HepG2 (cell line): ENCODE results near the gene KIAA0930. TPM values are rescaled to one million over a fixed set of nuclear protein-coding genes. Genes with fewer than 3 reads are reported as not detected.
A peak's percentile ranks its signal among the peaks of the same experiment; 100 is the strongest.

ENCODE experiments used
- AGO1 ChIP-seq: fragments of 200-400 bp; formaldehyde crosslinking; IDR thresholded peaks from 2 replicates; pipeline ENCODE4 v1.6.1; 2017; ENCODE audit warnings: mild to moderate bottlenecking, low read depth, low read length, moderate library complexity; ENCODE audit not compliant: poor library complexity, severe bottlenecking
- ARNT2 ChIP-seq: sonication (generic); formaldehyde crosslinking; IDR thresholded peaks from 2 replicates; pipeline ENCODE4 v1.8.0; 2022; ENCODE audit warnings: mild to moderate bottlenecking, low read depth, missing genetic modification reagents, moderate library complexity
- ERF ChIP-seq: IDR thresholded peaks from 2 replicates; pipeline ENCODE4 v1.6.1; 2018; ENCODE audit warnings: missing biosample characterization, missing genetic modification reagents
- FOXA1 ChIP-seq, 2 experiments: fragments of 450-650 bp in 1 of 2; sonication (generic) in 1 of 2; formaldehyde crosslinking in 1 of 2; IDR thresholded peaks; 2 replicates each; pipeline versions ENCODE4 v1.4.0 to v1.6.1; 2016 to 2020; ENCODE audit warnings: missing genetic modification reagents in 1 of 2
- GABPA ChIP-seq, 2 experiments: IDR thresholded peaks; 2 replicates each; pipeline ENCODE4 v1.6.1; 2011 to 2016; ENCODE audit warnings: low read depth in 2 of 2, low read length in 1 of 2, missing biosample characterization in 1 of 2, missing genetic modification characterization in 1 of 2
- HDAC1 ChIP-seq: sonication (generic); formaldehyde crosslinking; IDR thresholded peaks from 2 replicates; pipeline ENCODE4 v1.5.1; 2020; ENCODE audit warnings: mild to moderate bottlenecking, missing genetic modification reagents
- MIER2 ChIP-seq: IDR thresholded peaks from 2 replicates; pipeline ENCODE4 v1.6.1; 2016; ENCODE audit warnings: missing biosample characterization, missing genetic modification reagents
- RFXAP ChIP-seq: sonication (generic); formaldehyde crosslinking; IDR thresholded peaks from 2 replicates; pipeline ENCODE4 v1.4.0; 2020; ENCODE audit warnings: missing genetic modification reagents, borderline replicate concordance
- SP5 ChIP-seq: IDR thresholded peaks from 2 replicates; pipeline ENCODE4 v1.6.1; 2016; ENCODE audit warnings: low read depth, borderline replicate concordance
- TCF7 ChIP-seq: sonication (generic); IDR thresholded peaks from 2 replicates; pipeline ENCODE4 v1.6.1; 2016; ENCODE audit warnings: antibody characterized with exemption, low read depth
- TGIF2 ChIP-seq: IDR thresholded peaks from 2 replicates; pipeline ENCODE4 v1.6.1; 2016; ENCODE audit warnings: control low read depth, missing compliant biosample characterization
- THYN1 ChIP-seq: sonication (generic); formaldehyde crosslinking; IDR thresholded peaks from 2 replicates; pipeline ENCODE4 v1.8.1; 2023; ENCODE audit warnings: low read depth, mild to moderate bottlenecking, moderate library complexity, missing genetic modification reagents, borderline replicate concordance
- ZMYM2 ChIP-seq: sonication (generic); formaldehyde crosslinking; IDR thresholded peaks from 2 replicates; pipeline ENCODE4 v1.8.0; 2022; ENCODE audit warnings: mild to moderate bottlenecking, missing genetic modification reagents
- ZNF225 ChIP-seq: sonication (generic); formaldehyde crosslinking; IDR thresholded peaks from 2 replicates; pipeline ENCODE4 v1.4.0; 2020; ENCODE audit warnings: mild to moderate bottlenecking, missing genetic modification reagents
- ZNF251 ChIP-seq: sonication (generic); formaldehyde crosslinking; IDR thresholded peaks from 2 replicates; pipeline ENCODE4 v1.9.0; 2021; ENCODE audit warnings: mild to moderate bottlenecking, missing genetic modification reagents
- ZNF34 ChIP-seq: sonication (generic); formaldehyde crosslinking; IDR thresholded peaks from 2 replicates; pipeline ENCODE4 v1.4.0; 2020; ENCODE audit warnings: mild to moderate bottlenecking, missing genetic modification reagents, borderline replicate concordance
- ZNF441 ChIP-seq: sonication (generic); formaldehyde crosslinking; IDR thresholded peaks from 2 replicates; pipeline ENCODE4 v1.7.0; 2021; ENCODE audit warnings: missing genetic modification reagents, borderline replicate concordance
- ZNF530 ChIP-seq: sonication (generic); formaldehyde crosslinking; IDR thresholded peaks from 2 replicates; pipeline ENCODE4 v1.5.0; 2020; ENCODE audit warnings: low read depth, mild to moderate bottlenecking, missing genetic modification reagents
- ZNF629 ChIP-seq: sonication (generic); formaldehyde crosslinking; conservative IDR thresholded peaks from 2 replicates; pipeline ENCODE4 v1.5.0; 2020; ENCODE audit warnings: missing genetic modification reagents
- ZNF674 ChIP-seq: sonication (generic); formaldehyde crosslinking; IDR thresholded peaks from 2 replicates; pipeline ENCODE4 v1.5.0; 2020; ENCODE audit warnings: low read depth, mild to moderate bottlenecking, missing genetic modification reagents
- ZNF747 ChIP-seq: sonication (generic); formaldehyde crosslinking; IDR thresholded peaks from 2 replicates; pipeline ENCODE4 v1.8.1; 2023; ENCODE audit warnings: missing genetic modification reagents, mild to moderate bottlenecking, borderline replicate concordance
- ZNF883 ChIP-seq: sonication (generic); formaldehyde crosslinking; IDR thresholded peaks from 2 replicates; pipeline ENCODE4 v1.5.1; 2020; ENCODE audit warnings: mild to moderate bottlenecking, missing genetic modification reagents; ENCODE audit errors: not compliant biosample characterization
- ZSCAN31 ChIP-seq: sonication (generic); formaldehyde crosslinking; IDR thresholded peaks from 2 replicates; pipeline ENCODE4 v1.5.0; 2020; ENCODE audit warnings: low read depth, mild to moderate bottlenecking, missing genetic modification reagents
- polyA plus RNA-seq, 8 experiments: library from polyadenylated mRNA; depleted of rRNA in 3 of 8; stranded (reverse) in 7 of 8; unstranded in 1 of 8; fragments of >200 nt; fragmentation: Illumina TruSeq in 4 of 8; extraction: Trizol in 4 of 8; gene quantifications; 2 replicates each; pipeline versions ENCODE4 v1.2.1 to v1.2.3, GENCODE V29; 2011 to 2016; ENCODE audit warnings: low read depth in 4 of 8, missing spikeins in 1 of 8, mixed read lengths in 1 of 8; ENCODE audit not compliant: insufficient read depth in 1 of 8
- total RNA-seq, 5 experiments: library from RNA; depleted of rRNA; stranded (reverse); fragments of >200 nt; fragmentation: Illumina TruSeq; extraction: Trizol; gene quantifications; 2 replicates each; pipeline ENCODE4 v1.2.3, GENCODE V29; 2016; ENCODE audit warnings: low read depth in 1 of 5
- TF ChIP-seq, protein P1 (sequence below): IDR thresholded peaks from 2 replicates; pipeline ENCODE4 v1.6.1; 2016; ENCODE audit warnings: missing genetic modification reagents, missing compliant biosample characterization
- TF ChIP-seq, protein P2 (sequence below): sonication (generic); formaldehyde crosslinking; IDR thresholded peaks from 2 replicates; pipeline ENCODE4 v1.4.0; 2020; ENCODE audit warnings: low read depth, mild to moderate bottlenecking, missing genetic modification reagents
- TF ChIP-seq, protein P3 (sequence below): sonication (generic); formaldehyde crosslinking; conservative IDR thresholded peaks from 2 replicates; pipeline ENCODE4 v1.8.1; 2023; ENCODE audit warnings: missing genetic modification reagents
- TF ChIP-seq, protein P4 (sequence below): IDR thresholded peaks from 2 replicates; pipeline ENCODE4 v1.6.1; 2016; ENCODE audit warnings: control low read depth

The KIAA0930 gene
- total and polyA plus RNA-seq, 2 of the 13 experiments (the other 11 are each of a cell fraction or from before 2014, with no cell fraction given) = 27.0 to 38.2 TPM

DNA sequence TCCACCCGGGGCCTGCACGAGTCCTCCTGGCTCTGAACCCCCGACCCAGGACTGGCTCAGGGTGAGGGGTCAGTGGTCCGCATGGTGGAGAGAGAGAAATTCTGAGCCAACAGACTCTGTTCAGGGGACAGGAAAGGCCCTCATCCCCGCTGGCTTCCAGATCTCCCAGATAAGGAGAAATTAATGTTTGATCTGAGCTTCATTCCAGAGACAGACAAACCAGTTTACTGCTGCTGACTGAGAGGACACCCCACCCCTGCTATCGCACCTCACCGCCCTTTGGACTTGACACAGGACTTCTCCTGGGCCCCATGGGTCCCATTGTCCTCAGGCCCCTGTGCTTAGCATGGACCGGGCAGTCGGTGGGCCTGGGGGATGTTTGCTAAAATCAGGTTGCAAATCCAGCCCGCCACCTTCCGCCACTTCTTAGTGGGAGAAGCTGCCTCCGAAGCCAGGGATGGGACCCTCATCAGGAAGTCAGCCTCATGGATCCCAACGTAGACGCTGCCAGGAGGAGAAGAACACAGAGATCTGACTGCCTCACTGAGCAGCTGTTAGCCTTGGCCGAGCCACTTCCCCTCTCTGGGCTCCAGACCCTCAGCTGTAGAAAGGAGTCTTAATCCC, 32.9 kb upstream of the KIAA0930 start (continued):
- TF ChIP-seq FOXA1 (IDR thresholded peaks at IDR 0.05) (no peak), FOXA1 (CRISPR knock-in tag; IDR thresholded peaks at IDR 0.05) (peak; percentile 94), TCF7 (peak; percentile 69), ZMYM2 (CRISPR knock-in tag) (no peak), GABPA (IDR thresholded peaks at IDR 0.05; ENCODE audit: low read depth, low read length) (no peak), GABPA (CRISPR knock-in tag; IDR thresholded peaks at IDR 0.05; ENCODE audit: low read depth) (0 out of 2 replicates have a peak, but pooled peaks have one; percentile 32), ZSCAN31 (CRISPR knock-in tag) (peak; percentile 83), ARNT2 (CRISPR knock-in tag) (peak; percentile 22; the same call in 1 of the 2 replicates), TGIF2 (CRISPR knock-in tag) (peak; percentile 60; the same call in 1 of the 2 replicates), HDAC1 (CRISPR knock-in tag) (peak; percentile 93), ZNF530 (CRISPR knock-in tag) (no peak), ZNF34 (no peak), ZNF441 (CRISPR knock-in tag) (no peak; the same call in 1 of the 2 replicates), ZNF225 (CRISPR knock-in tag) (no peak), THYN1 (no peak), ZNF883 (no peak), ERF (CRISPR knock-in tag) (peak; percentile 89), ZNF251 (CRISPR knock-in tag) (no peak), SP5 (CRISPR knock-in tag) (peak; percentile 78; the same call in 1 of the 2 replicates), ZNF747 (CRISPR knock-in tag) (peak; percentile 83), ZNF629 (CRISPR knock-in tag) (0 out of 2 replicates have a peak, but pooled peaks have one; percentile 30), MIER2 (CRISPR knock-in tag) (peak; percentile 44; the same call in 1 of the 2 replicates), AGO1 (no peak), RFXAP (CRISPR knock-in tag) (peak; percentile 52; the same call in 1 of the 2 replicates), ZNF674 (CRISPR knock-in tag) (no peak)
- TF ChIP-seq, protein P1, sequence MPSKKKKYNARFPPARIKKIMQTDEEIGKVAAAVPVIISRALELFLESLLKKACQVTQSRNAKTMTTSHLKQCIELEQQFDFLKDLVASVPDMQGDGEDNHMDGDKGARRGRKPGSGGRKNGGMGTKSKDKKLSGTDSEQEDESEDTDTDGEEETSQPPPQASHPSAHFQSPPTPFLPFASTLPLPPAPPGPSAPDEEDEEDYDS (CRISPR knock-in tag) = peak; percentile 57
- TF ChIP-seq, protein P2, sequence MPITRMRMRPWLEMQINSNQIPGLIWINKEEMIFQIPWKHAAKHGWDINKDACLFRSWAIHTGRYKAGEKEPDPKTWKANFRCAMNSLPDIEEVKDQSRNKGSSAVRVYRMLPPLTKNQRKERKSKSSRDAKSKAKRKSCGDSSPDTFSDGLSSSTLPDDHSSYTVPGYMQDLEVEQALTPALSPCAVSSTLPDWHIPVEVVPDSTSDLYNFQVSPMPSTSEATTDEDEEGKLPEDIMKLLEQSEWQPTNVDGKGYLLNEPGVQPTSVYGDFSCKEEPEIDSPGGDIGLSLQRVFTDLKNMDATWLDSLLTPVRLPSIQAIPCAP (CRISPR knock-in tag) = 0 out of 2 replicates have a peak, but pooled peaks have one; percentile 16
- TF ChIP-seq, protein P3, sequence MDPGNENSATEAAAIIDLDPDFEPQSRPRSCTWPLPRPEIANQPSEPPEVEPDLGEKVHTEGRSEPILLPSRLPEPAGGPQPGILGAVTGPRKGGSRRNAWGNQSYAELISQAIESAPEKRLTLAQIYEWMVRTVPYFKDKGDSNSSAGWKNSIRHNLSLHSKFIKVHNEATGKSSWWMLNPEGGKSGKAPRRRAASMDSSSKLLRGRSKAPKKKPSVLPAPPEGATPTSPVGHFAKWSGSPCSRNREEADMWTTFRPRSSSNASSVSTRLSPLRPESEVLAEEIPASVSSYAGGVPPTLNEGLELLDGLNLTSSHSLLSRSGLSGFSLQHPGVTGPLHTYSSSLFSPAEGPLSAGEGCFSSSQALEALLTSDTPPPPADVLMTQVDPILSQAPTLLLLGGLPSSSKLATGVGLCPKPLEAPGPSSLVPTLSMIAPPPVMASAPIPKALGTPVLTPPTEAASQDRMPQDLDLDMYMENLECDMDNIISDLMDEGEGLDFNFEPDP (CRISPR knock-in tag) = 0 out of 2 replicates have a peak, but pooled peaks have one; percentile 53
- TF ChIP-seq, protein P4, sequence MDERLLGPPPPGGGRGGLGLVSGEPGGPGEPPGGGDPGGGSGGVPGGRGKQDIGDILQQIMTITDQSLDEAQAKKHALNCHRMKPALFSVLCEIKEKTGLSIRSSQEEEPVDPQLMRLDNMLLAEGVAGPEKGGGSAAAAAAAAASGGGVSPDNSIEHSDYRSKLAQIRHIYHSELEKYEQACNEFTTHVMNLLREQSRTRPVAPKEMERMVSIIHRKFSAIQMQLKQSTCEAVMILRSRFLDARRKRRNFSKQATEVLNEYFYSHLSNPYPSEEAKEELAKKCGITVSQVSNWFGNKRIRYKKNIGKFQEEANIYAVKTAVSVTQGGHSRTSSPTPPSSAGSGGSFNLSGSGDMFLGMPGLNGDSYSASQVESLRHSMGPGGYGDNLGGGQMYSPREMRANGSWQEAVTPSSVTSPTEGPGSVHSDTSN (CRISPR knock-in tag) = peak; percentile 23; the same call in 1 of the 2 replicates
